Uterus (tissue), 4 donors: ENCODE data around the gene MBP. TPM values are rescaled to one million over a fixed set of nuclear protein-coding genes. Genes with fewer than 3 reads are reported as not detected.

Source experiments
- DNase-seq, 2 donors: peaks; one replicate each; pipeline ENCODE4 v3.0.0-alpha.2; 2019 to 2020
- H3K27ac ChIP-seq, 2 donors: fragments of 200-600 bp; sonication (generic); 1 replicate in 1 of 2; 2 replicates in 1 of 2; pipeline ENCODE4 v1.5.1; 2016 to 2018
- H3K27me3 ChIP-seq, 2 donors: fragments of 200-600 bp; sonication (generic); one replicate each; pipeline ENCODE4 v1.5.1; 2018 to 2019; ENCODE audit warnings: control low read depth in 1 of 2
- H3K36me3 ChIP-seq, 2 donors: fragments of 200-600 bp; sonication (generic); one replicate each; pipeline ENCODE4 v1.5.1; 2019; ENCODE audit warnings: control low read depth in 1 of 2
- H3K4me1 ChIP-seq, 2 donors: fragments of 200-600 bp; sonication (generic); one replicate each; pipeline ENCODE4 v1.5.1; 2018 to 2019; ENCODE audit warnings: control low read depth in 1 of 2
- H3K4me3 ChIP-seq, 2 donors: fragments of 200-600 bp; sonication (generic); 1 replicate in 1 of 2; 2 replicates in 1 of 2; pipeline ENCODE4 v1.5.1; 2018 to 2019; ENCODE audit warnings: mild to moderate bottlenecking in 1 of 2
- H3K9me3 ChIP-seq, 2 donors: fragments of 200-600 bp; sonication (generic); one replicate each; pipeline ENCODE4 v1.5.1; 2019; ENCODE audit warnings: control low read depth in 1 of 2
- CTCF ChIP-seq, 4 experiments: fragments of 200-600 bp in 2 of 4; fragments of 450-650 bp in 2 of 4; sonication (generic) in 2 of 4; IDR thresholded peaks; one replicate each; pipeline ENCODE4 v1.5.1; 2016 to 2019; ENCODE audit warnings: antibody characterized with exemption in 4 of 4, mild to moderate bottlenecking in 2 of 4, moderate library complexity in 1 of 4
- POLR2A ChIP-seq, 2 donors: fragments of 450-650 bp; IDR thresholded peaks; one replicate each; pipeline ENCODE4 v1.6.1; 2016; ENCODE audit warnings: antibody characterized with exemption in 2 of 2, mild to moderate bottlenecking in 1 of 2, moderate library complexity in 1 of 2
- intact Hi-C: fragments of 100-400 bp; cut with DNase I; formaldehyde crosslinking; loops from one replicate; pipeline ENCODE4 v1.15.1; 2023; ENCODE audit warnings: low total_unique reads
- total RNA-seq, 4 donors: library from RNA; depleted of rRNA in 3 of 4; stranded (reverse); fragments of >200 nt in 3 of 4; gene quantifications; one replicate each; pipeline versions ENCODE4 v1.1.0 to v1.2.4, GENCODE V29; 2014 to 2023
- donor health status: DM: yes; HTN: yes; CAD: no.

MBP gene
- total RNA-seq, 4 donors from 2014 or later, result 12.1 to 52.2 (median 19.8) TPM

DNA sequence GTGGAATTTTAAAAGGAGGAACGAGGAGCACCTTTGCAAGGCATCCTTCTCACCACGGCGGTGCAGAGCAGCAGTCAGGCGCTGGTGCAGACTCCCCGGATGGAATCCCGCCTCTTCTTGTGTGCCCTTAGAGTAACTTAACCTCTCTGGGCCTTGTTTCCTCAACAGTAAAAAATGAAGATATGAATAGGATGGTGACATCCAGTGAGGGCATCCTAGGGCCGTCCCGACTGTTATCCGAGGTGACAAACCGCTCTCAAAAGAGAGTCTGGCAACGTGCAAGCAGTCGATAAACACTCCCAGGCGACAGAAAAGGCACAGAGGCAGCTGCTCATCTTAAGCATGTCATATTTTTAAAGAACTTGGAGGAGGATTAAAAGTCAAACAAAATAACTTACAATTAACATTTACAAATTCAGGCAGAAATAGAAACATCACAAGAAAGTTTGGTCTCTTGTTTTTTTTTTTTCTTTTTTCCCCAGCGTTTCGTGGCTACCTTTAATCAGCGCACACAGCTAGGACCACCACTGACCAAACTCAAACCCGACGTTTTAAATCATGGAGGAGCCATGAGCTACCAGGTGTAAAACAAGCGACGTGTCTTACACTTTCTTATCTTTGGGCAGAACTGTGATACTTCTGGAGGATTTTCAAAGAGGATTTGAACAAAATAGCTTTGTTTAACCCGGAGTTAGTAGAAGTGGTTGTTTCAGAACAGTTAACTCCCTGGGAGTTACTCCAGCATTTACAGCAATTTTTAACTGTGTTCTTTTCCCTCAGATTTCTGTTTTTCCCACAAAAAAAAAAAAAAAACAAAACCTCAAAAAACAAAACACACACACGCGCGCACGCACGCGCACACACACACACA lies 2.1 kb downstream of the MBP start:
- H3K4me1 ChIP-seq, result peaks cover 0 to 8% of the 10 kb centered on the region in 2 donors
- peak overlapping the region; percentile 90 to 91 for H3K27ac ChIP-seq
- no peaks in the 10 kb centered on the region for H3K36me3 ChIP-seq
- H3K4me3 ChIP-seq, result peak overlapping the region; percentile 56 to 61
- no peaks in the 10 kb centered on the region for H3K9me3 ChIP-seq
- no peaks in the 10 kb centered on the region for H3K27me3 ChIP-seq
- TF ChIP-seq POLR2A (IDR thresholded peaks at IDR 0.05) (no peak), CTCF (IDR thresholded peaks at IDR 0.05) (no peak)
- intact Hi-C loops, result no loop called here
- no peak for DNase-seq

- Histone ChIP-seq H3K9me3 (no peaks in the 10 kb centered on the region), H3K27me3 (no peaks in the 10 kb centered on the region), H3K36me3 (no peaks in the 10 kb centered on the region), H3K4me3 (no peak overlapping the region), H3K4me1 (peaks cover 0 to 8% of the 10 kb centered on the region in 2 donors), H3K27ac (peak overlapping the region; percentile 90 to 91)
- DNase-seq, result peak; percentile 65 to 75
- no peak for TF ChIP-seq POLR2A (IDR thresholded peaks at IDR 0.05)
- no peak for TF ChIP-seq CTCF (IDR thresholded peaks at IDR 0.05)
- intact Hi-C loops, result no loop called here
These were observed 3.4 kb downstream of the MBP start for GRCh38 chr18:77129150-77129551.

GRCh38 chr18:77127769-77128671 lies 4.6 kb downstream of the MBP start:
- Histone ChIP-seq H3K4me3 (no peak overlapping the region), H3K27me3 (no peaks in the 10 kb centered on the region), H3K36me3 (no peaks in the 10 kb centered on the region), H3K4me1 (peaks cover 0 to 8% of the 10 kb centered on the region in 2 donors), H3K9me3 (no peaks in the 10 kb centered on the region), H3K27ac (peak overlapping the region; percentile 90 to 91)
- peak in 1 of 2 donors; percentile 66 for DNase-seq
- intact Hi-C loops, result no loop called here
- TF ChIP-seq CTCF (IDR thresholded peaks at IDR 0.05), result no peak
- no peak for TF ChIP-seq POLR2A (IDR thresholded peaks at IDR 0.05)

GRCh38 chr18:77124452-77124922 lies 8.1 kb downstream of the MBP start:
- Histone ChIP-seq H3K4me1 (peaks cover 0 to 6% of the 10 kb centered on the region in 2 donors), H3K36me3 (no peaks in the 10 kb centered on the region), H3K4me3 (no peak overlapping the region), H3K27ac (no peak overlapping the region), H3K9me3 (no peaks in the 10 kb centered on the region), H3K27me3 (no peaks in the 10 kb centered on the region)
- no peak for DNase-seq
- intact Hi-C loops, result no loop called here
- TF ChIP-seq POLR2A (IDR thresholded peaks at IDR 0.05) (no peak), CTCF (IDR thresholded peaks at IDR 0.05) (no peak)
